HG03460 (cell line): ENCODE data around the gene ZNF74.

Experiments used
- ATAC-seq: cut with Tn5 transposase; IDR thresholded peaks from one replicate; pipeline ENCODE4 v1.9.1; 2021; ENCODE audit not compliant: unreplicated experiment

Gene ZNF74

DNA sequence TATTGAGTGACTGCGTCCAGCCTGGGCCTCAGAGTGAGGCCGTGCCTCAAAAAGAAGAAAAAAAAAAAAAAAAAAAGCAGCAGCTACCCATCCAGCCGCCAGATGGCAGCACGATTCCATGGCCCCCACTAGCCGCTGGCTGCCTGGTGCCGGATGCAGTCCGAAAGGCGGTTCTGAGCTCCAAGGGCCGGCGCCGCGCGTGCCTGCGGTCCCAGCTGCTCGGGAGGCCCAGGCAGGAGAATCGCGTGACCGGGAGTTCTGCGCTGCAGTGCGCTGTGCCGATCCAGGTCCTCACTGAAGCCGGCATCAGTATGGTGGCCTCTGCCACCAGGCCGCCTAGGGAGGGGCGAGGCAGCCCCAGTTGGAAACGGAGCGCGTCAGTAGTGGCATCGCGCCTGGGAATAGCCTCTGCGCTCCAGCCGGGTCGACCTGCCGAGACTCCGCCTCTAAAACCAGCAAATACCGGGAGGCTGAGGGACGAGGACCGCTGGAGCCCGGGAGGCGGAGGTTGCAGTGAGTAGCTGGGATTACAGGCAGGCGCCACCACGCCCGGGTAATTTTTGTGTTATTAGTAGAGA, 24.3 kb downstream of the ZNF74 start:
- ATAC-seq, result no peak

DNA sequence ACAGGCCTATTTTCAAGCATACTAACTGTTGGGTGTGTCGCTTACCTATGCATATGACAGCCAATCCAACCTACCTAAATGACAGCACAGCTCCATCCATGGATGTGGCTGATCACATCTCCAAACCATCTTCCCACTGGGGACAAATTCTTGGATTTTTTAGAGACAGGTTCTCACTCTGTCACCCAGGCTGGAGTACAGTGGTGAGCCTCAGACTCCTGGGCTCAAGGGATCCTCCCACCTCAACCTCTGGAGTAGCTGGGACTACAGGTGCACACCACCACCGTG, 25.7 kb downstream of the ZNF74 start:
- no peak for ATAC-seq

DNA sequence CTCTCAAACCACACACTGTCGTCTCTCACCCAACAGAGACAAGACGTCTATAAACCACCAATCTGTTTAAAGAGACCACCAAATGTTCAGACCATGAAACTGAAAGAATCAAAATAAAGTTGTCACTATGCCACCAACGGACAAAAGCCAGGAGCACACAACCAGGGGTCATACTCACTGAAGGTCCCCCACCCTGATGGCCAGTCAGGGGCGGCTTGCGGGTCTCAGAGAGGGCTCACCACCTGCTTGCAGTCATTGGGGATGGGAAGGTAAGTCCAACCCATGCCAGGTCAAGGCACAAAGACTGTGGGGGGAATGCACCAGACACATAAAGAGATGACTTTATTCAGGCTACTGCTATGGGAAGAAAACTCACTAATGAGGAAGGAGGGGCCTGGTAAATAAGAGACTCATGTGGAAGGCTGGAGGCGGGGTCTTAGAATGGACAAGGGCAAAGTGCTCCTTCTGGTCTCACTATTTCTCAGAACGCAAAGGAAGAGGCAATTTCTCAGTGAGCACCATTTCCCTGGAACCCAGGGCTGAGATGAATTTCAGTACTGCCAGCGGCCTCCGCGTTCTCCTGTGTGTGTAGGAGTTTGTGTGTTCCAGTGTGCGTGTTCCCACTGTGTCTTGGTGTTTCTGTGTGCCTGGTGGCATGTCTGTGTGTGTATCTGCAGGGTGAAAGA, 26.3 kb downstream of the ZNF74 start:
- no peak for ATAC-seq

DNA sequence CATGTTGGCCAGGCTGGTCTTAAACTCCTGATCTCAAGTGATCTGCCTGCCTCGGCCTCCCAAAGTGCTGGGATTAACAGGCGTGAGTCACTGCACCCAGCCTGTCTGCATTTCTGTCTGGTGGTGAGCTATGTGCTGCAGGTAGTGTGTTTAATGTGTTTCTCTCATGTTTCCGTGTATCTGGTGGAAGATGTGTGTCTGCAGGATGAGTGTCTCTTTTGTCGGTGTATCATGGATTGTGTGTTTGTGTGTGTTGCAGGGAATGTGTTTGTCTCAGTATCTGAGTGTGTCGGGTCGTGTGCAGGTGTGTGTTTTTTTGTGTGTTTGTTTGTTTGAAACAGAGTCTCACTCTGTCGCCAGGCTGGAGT, 27.5 kb downstream of the ZNF74 start:
- ATAC-seq, result no peak

DNA sequence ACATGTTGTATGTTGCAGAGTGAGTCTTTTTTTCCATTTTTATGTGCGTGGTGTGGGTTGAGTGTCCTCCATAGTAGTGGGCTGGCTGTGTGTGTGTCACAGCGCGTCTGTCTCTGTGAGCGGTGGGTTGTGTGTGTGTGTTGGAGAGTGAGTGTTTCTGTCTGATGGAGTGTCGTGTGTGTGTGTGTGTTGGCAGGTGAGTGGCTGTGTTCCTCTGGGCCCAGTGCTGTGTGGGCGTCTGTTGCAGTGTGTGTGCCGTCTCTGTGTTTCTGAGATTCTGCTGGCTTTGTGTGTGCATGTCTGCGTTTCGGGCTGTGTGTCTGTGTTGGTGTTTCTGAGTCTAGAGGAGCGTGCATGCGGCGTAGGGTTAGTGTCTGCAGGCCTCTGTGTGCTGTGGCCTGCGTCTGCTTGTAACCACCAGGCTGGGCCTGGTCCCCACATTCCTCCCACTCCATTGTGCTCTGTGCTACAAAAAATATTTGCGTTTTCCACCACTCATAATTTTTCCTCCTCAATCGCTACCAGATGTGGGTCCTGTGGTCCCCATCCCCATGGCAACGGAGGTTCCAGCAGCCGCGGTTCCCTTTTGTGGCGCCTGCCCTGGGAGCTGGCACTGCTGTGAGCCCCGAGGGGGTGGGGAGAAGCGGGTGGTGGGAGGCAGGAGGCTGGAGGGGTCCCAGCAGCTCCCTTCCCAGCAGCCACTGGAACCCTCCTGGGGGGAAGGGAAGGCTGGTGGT, 28.5 kb downstream of the ZNF74 start:
- ATAC-seq, result no peak

DNA sequence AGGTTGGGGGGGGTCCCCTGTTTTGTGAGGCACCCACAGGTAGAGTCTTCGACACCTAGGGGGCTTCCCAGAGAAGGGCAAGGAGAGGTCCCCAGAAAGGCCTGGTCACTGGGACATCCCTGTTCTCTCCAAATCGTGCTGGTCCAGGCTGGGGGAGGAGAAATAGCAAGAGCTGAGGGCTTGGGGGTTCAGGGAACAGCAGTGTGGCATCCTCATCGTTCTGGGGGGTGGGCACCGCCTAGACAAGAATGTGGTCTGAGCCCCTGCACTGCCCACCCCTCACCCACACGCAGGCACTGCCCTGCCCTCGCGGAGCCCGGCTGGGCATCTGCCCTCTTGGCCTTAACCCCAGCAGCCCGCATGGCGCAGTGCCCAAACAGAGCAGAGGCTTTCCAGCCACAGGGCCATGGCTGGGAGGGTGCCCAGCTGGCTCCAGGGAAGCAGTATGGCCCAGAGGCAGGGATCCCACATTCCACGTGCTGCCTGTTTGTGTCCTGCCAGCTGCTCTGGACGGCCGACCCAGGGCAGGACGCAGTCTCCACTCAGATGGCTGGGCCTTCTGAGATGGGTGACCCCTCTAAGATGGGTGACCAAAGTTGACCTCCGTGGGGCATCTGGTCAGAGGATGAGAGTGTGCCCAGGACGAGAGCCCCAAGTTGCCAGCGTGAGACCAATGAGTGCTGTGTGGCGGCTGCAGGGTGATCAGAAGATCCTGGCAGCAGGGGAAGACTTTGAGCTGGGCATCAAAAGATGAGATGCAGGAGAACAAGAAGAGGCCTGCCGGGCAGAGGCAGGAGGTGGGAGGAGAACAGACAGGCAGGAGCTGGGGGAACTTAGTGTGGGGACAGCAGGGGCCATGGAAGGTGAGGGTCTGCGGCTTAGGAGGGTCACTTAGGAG, 29.3 kb downstream of the ZNF74 start:
- no peak for ATAC-seq

DNA sequence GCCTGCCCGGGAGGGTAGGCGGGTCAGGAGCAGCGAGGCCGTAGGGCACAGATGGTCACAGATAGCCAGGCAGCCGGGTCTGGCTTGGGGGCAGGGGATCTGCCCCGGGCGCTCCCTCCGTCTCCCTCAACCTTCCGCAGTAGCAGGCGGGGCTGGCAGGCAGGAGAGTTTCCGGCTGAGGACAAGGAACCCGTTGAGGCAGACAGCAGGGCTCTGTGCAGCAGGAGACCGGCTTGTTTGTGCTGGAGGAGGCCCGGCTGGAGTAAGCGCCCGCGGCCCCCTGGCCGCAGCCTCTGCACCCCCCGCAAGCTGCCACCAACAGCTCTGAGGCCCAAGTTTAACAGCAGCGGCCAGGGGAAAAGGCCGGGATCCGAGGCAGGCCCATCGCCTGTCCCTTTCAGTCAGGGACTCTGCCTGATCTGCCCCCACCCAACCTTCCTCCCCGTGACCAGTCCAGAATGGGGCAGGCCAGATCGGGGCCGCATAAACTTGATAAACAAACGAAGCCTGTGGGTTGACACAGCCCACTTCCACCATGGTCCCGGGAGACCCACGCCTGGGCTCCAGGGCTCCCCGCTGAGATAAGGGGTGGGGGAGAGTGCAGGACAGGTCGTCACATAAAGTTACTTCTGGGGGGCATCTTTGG, 30.1 kb downstream of the ZNF74 start:
- ATAC-seq, result no peak

DNA sequence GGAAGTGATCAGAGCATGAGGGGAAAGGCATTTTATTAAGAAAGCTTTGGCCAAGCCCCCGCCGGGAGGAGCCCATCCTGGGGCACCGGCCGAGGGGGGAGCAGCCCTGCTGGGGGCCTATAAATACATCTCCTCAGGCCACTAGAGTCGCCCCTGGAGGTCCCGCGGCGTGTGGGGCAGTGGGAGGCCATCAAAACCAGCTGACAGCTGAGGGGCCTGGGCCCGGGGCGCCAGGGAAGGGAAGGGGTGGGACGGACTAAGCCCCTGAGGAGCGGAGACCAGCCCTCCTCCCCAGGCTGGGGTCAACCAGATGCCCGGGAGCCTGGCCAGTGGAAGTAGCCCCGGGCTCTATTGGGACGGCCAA, 30.6 kb downstream of the ZNF74 start:
- no peak for ATAC-seq

DNA sequence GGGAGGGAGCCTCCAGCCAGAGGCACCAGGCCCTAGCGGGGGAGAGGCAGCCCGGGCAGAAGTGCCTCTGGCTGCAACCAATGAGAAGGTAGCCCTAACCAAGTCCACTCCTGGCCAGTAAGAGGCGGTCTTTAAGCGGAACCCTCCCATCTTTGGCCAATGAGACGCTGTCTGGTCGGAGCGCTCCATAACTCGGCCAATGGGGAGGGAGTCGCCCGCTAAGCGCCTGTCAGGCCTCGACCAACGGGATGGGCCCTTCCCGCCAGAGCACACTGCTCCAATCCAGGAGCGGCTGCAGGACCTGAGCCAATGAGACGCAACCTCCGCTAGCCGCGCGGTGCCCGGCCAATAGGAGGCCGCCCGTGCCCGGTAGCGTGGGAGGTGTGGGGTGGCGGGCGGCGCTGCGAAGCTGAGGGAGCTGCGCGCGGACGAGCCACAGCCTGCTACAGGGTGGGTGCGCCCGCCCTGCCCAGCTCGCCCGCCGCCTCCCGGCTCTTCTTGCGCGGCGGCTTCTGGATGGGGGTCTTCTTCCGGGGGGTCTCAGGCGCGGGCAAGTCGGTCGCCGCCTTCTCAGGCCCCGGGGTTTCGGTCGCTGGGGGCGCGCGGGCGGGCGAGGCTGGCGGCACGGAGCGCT, 31.1 kb downstream of the ZNF74 start:
- ATAC-seq, result no peak

DNA sequence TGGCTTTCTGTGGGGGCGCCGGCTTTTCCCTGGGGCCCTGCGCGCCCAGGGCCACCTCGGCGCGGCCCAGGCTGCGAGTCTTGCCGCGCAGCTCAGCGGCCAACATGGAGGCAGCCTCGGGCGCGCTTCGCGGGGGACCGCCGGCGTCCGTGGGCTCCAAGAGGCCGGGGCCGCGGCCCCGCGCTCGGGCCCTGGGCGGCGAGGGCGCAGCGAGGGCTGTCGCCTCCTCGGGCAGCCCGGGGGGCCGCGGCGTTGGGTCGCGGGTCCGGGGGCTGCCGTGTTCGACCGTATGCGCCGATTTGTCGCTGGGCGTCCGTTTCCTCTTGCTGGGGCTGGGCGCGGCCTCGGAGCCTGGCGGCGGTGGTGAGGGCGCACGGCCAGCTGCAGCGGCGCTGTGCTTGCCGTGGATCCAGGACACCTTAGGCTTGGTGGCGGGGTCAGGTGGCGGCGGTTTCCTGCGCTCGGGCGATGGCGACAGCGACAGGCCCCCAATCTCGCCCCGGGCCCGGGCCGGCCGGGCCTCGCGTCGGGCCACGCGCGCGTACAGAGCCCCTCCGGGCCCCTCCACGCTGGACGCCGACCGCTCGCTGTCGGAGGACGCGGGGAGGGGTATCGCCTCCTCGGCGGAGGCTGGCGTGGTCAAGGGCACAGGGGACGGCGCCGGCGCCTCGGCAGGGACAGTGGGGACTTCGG, 31.8 kb downstream of the ZNF74 start:
- ATAC-seq, result no peak

DNA sequence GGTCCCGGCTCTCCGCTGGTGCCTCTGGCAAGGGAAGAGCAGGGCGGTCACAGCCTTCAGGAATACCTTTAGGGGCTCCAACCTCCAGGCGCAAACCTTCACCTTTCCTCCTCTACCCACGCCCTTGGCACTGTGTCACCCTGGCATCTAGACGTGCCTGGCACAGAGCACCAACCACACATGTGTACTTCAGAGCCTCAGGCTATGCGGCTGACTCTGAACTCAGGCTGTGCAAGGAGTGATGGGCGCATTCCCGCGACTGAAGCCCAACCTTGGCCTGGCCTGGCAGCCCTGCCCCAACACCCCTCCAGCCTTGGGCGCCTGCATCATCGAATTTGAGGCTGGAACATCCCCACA, 32.3 kb downstream of the ZNF74 start:
- ATAC-seq, result no peak

DNA sequence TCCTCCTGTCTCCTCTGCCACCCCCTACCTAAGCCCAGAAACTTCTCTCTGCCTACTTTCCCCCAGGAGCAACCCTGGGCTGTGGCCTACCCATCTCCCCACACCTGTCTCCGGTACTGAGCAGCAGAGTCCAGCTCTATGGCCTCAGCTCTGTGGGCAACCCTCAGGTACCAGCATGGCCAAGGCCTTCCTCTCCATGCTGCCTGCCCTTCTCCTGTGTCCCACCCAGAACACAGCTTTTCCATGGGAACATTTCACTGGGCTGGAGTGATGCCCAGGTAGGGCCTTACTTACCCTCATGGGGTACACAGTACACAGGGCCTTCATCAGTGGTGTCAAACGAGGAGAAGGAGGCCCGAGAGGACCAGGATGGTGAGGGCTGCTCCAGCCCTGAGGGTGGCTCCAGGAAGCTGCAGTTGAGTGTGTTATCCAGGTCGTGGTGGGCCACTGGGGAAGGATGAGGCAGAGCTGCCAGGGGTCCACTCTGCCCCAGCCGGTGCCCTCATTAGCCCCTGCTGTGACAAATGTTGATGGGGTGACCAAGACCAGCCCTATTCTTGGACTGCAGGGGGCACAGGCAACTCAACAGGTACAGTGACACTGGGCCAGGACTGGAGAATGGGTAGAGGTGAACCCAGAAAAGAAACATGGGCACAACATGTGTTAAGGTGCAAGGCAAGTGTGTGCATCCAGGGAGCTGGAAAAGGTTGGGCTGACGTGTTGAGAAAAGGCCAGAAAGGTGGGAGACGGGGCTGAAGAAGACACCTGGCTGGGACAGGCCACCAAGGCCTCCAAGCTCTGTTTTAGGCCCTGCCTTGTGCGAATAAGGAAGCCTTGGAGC, 33.4 kb downstream of the ZNF74 start:
- ATAC-seq, result no peak

DNA sequence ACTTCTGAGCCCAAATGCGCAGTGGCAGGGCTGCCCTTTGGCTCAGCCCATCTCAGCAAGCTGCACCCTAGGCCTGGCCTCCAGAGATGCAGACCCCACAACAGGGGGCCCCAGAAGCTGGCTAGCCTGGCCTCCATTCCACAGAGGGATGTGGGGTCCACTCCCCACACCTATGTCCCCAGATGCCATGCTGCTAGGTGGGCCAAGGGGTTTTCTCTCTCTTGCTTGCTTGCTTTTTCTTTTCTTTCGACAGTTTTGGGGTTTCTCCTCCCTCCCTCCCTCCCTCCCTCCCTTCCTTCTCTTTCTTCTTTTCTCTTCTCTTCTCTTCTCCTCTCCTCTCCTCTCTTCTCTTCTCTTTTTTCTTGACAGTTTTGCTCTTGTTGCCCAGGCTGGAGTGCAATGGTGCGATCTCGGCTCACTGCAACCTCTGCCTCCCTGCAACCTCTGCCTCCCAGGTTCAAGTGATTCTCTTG, 34.0 kb downstream of the ZNF74 start:
- no peak for ATAC-seq

DNA sequence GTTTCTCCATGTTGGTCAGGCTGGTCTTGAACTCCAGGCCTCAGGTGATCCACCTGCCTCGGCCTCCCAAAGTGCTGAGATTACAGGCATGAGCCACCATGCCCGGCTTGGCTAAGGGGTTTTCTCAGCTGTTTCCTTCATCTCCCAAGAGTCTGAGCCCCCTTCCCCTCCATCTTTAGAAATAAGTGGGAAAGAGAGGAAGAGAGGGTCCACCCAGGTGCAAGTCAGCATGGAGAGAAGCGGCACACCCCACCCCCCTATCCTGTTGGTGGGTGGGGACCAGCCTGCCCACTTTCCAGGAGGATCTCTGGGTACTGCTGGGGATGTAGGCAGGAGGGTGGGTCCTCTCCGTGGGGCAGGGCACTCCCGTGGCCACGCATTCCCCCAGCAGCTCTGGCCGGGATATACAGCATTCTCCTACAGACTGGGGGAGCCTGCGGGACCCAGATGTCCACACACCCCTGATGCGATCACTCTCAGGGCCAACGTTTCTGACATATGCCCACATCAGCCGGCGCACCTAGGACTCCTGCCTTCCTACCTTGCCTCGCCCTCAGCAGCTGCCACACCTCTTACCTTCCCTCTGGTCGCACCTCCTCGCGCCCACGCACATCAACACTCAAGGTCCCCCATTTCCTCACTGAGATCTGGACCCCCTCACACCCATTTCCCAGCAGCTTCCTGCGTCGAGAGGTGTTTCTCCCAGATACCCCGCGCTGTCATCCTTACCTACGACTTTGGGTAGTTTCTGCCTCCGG, 34.7 kb downstream of the ZNF74 start:
- no peak for ATAC-seq

DNA sequence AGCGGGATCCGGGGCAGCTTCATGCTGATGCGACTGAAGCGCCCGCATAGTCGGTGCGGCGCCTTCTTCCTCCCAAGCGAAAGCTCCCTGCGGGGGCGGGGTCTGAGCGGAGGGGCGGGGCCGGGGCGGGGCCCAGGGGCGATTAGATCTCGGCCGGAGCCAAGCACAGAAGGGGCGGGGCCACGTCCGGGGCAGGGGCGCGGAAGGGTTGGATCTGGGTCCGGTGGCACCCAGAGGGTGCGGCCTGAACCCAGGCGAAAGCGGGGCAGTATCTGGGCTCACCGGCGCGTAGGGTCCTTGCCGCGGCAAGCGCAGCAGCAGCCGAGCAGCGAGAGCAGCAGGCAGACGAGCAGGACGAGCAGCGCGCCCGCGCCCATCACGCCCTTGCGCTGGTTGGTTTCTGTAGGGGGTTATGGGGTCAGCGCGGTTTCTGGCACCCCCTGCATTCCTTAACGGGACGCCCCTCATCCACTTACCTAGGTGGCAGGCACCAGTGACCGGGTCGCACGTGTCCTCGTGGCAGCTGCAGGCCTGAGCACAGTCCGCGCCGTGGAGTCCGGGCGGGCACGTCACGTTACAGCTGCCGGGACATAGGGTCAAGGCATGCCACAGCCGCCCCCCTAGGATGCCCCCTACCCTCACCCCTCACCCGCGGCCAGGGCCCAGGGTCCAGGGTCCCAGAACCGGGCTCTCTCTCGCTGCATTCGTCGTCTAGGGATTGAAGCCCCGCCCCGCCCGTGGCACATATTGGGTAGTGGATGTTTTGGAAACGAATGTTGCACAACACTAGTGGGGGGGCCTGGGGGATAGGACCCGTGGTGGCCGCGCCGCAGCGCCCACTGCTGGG, 35.5 kb downstream of the ZNF74 start:
- ATAC-seq, result no peak

DNA sequence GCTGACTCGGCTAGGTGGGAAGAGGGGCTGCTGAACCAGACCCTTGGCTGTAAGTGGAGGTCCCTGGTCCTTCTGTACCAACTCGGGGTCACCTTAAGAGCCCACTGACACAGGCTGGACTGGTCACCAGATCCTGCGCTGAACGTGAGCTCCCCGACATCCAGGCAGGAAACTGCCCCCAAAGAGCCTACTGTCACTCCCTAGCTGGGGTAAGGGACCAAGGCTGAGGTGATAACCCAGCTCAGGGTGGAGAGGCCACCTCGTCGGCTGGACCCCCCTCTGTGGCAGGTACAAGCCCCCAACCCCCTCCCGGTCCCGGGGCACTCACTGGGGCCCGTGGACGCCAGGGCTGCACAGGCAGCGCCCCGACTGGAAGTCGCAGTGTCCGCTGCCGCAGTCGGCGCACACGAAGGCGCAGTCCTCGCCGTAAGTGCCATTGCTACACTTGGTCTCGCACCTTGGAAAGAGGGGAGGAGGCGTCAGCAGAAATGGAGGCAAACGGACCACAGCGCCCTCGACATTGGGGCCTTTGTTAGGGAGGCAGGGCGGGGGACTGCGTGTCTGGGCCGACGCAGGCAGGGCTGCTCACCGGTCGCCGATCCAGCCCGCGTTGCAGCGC, 36.3 kb downstream of the ZNF74 start:
- no peak for ATAC-seq
